AG09319 (cell line): ENCODE measurements around the gene OPA1.
"Not testable (repeated sequence)": the region's sequence is repeated elsewhere in the genome, so short reads cannot be mapped to it uniquely, and the experiment has no call there.

Experiments
- DNase-seq: peaks from one replicate; pipeline ENCODE4 v3.0.0-alpha.2; 2010; ENCODE audit warnings: low read depth; ENCODE audit errors: extremely low read depth
- TF ChIP-seq, protein P1 (sequence below): IDR thresholded peaks from 2 replicates; pipeline ENCODE4 v1.5.1; 2011; ENCODE audit warnings: low read depth, mild to moderate bottlenecking, inconsistent platforms, low read length, moderate library complexity

The OPA1 gene

DNA sequence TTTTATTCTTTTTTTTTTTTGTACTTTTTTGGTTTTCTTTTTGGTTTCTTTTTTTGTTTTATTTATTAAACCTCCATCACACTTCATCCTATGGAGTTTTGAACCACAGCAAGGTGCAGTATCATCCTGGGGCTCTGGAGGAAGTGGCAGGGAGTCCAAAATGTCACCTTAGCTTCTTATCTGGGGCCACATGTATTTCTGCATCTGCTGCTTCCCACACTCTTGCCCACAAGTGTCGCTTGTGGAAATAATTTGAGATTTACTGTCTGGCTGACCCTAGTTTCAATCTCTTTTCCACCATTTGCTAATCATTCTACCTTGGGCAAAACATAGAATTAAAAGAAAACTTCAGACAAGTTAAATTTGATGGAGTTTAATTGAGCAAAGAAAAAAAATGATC is 6.4 kb downstream of the OPA1 start:
- TF ChIP-seq, protein P1, sequence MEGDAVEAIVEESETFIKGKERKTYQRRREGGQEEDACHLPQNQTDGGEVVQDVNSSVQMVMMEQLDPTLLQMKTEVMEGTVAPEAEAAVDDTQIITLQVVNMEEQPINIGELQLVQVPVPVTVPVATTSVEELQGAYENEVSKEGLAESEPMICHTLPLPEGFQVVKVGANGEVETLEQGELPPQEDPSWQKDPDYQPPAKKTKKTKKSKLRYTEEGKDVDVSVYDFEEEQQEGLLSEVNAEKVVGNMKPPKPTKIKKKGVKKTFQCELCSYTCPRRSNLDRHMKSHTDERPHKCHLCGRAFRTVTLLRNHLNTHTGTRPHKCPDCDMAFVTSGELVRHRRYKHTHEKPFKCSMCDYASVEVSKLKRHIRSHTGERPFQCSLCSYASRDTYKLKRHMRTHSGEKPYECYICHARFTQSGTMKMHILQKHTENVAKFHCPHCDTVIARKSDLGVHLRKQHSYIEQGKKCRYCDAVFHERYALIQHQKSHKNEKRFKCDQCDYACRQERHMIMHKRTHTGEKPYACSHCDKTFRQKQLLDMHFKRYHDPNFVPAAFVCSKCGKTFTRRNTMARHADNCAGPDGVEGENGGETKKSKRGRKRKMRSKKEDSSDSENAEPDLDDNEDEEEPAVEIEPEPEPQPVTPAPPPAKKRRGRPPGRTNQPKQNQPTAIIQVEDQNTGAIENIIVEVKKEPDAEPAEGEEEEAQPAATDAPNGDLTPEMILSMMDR = no peak
- DNase-seq = no peak

- DNase-seq = peak; percentile 28
Observed at GRCh38 chr3:193605876-193606275, 12.9 kb downstream of the OPA1 start.

DNA sequence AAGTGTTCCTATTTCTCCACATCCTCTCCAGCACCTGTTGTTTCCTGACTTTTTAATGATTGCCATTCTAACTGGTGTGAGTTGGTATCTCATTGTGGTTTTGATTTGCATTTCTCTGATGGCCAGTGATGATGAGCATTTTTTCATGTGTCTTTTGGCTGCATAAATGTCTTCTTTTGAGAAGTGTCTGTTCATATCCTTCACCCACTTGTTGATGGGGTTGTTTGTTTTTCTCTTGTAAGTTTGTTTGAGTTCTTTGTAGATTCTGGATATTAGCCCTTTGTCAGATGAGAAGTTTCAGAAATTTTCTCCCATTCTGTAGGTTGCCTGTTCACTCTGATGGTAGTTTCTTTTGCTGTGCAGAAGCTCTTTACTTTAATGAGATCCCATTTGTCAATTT is 13.9 kb downstream of the OPA1 start:
- not testable (repeated sequence) for DNase-seq

More at GRCh38 chr3:193605876-193606275, 12.9 kb downstream of the OPA1 start:
- TF ChIP-seq, protein P1 = peak; percentile 80

GRCh38 chr3:193610516-193610915 is 17.5 kb downstream of the OPA1 start:
- DNase-seq = not testable (repeated sequence)

GRCh38 chr3:193614430-193614829 is 21.4 kb downstream of the OPA1 start:
- TF ChIP-seq, protein P1 = no peak
- DNase-seq = no peak

GRCh38 chr3:193617628-193618027 is 24.6 kb downstream of the OPA1 start:
- DNase-seq = no peak
- TF ChIP-seq, protein P1 = no peak

GRCh38 chr3:193620057-193620456 is 27.0 kb downstream of the OPA1 start:
- DNase-seq = no peak
- TF ChIP-seq, protein P1 = no peak

DNA sequence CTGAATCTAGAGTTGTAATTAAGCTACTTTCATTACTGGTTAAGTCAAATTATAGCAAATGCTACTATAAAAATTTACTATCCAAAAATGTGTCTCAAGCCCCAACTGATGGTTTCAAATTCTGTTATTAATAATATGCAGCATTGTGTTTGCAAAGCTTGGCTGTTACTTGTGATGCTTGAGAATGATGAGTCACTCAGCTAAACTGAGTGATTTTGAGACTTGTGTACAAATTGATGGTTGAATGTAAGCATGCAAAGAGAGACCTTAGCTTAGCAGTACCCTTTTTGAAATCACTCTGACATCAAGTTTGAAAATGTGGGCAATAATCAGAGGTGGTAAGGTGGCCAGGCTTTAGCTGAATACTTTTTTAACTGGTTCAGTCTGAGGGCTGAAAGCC is 27.6 kb downstream of the OPA1 start:
- TF ChIP-seq, protein P1 = no peak
- peak; percentile 3 for DNase-seq
